Measurements from ENCODE around the gene ZRANB2. TPM values are rescaled to one million over a fixed set of nuclear protein-coding genes. Genes with fewer than 3 reads are reported as not detected.
A peak's percentile ranks its signal among the peaks of the same experiment; 100 is the strongest.

ZRANB2 gene
- total and polyA plus RNA-seq, 2 experiments from 2014 or later, result 29.3 to 76.7 TPM

- 0 to 1% methylated on average over 16 to 17 of the region's 17 CpGs for WGBS, 2 experiments (ENCODE audit: low coverage in 1 of 2, low lambda C conversion rate in 2 of 2, missing lambda C conversion rate in 2 of 2)
- TF ChIP-seq EZH2phosphoT487 (IDR thresholded peaks at IDR 0.05; ENCODE audit: insufficient read depth, low read depth), result no peak
- TF ChIP-seq EZH2 (IDR thresholded peaks at IDR 0.05; ENCODE audit: insufficient read depth, poor library complexity, severe bottlenecking), result no peak
- Histone ChIP-seq H3F3A (ENCODE audit: insufficient read depth) (0 out of 2 replicates have a peak, but pooled peaks cover 5% of the 10 kb centered on the region), H4K20me1 (ENCODE audit: insufficient read depth) (peaks cover 19% of the 10 kb centered on the region), H3K79me2 (ENCODE audit: insufficient read depth) (peaks cover 60% of the 10 kb centered on the region), H3K4me3 (peak overlapping the region; percentile 100), H3K9ac (peak overlapping the region; percentile 97), H3K4me2 (ENCODE audit: unreplicated experiment) (peak overlapping the region; percentile 99), H3K4me1 (ENCODE audit: insufficient read depth) (peaks cover 23% of the 10 kb centered on the region), H3K9me2 (ENCODE audit: insufficient read depth) (no peaks in the 10 kb centered on the region), H3K9me3 (ENCODE audit: low read depth) (no peaks in the 10 kb centered on the region), H3K27ac (peak overlapping the region; percentile 91), H3K36me3 (ENCODE audit: low read depth) (peaks cover 36% of the 10 kb centered on the region), H2AFZ (peak overlapping the region; percentile 88), H3K27me3 (replicated peaks; ENCODE audit: insufficient read depth) (no peaks in the 10 kb centered on the region)
- DNase-seq, result peak; percentile 64
- in situ Hi-C loops (cut with MboI), result no loop called here
These were observed 551 bp downstream of the ZRANB2 start for GRCh38 chr1:71080230-71080738.

- TF ChIP-seq EZH2phosphoT487 (IDR thresholded peaks at IDR 0.05; ENCODE audit: insufficient read depth, low read depth) (no peak), EZH2 (IDR thresholded peaks at IDR 0.05; ENCODE audit: insufficient read depth, poor library complexity, severe bottlenecking) (no peak)
- H3K4me3 ChIP-seq, result peak overlapping the region; percentile 19; the same call in 1 of the 2 replicates
- 0 out of 2 replicates have a peak overlapping the region, but pooled peaks have one; percentile 3 for H3K9ac ChIP-seq
- H3K27ac ChIP-seq, result peak overlapping the region; percentile 13
- peaks cover 18% of the 10 kb centered on the region for H4K20me1 ChIP-seq (ENCODE audit: insufficient read depth)
- in situ Hi-C loops (cut with MboI), result no loop called here
- peaks cover 92% of the 10 kb centered on the region for H3K36me3 ChIP-seq (ENCODE audit: low read depth)
- peak; percentile 41 for DNase-seq
- 0 out of 2 replicates have a peak, but pooled peaks cover 14% of the 10 kb centered on the region for H3F3A ChIP-seq (ENCODE audit: insufficient read depth)
- peaks cover 31% of the 10 kb centered on the region for H3K4me1 ChIP-seq (ENCODE audit: insufficient read depth)
- H2AFZ ChIP-seq, result no peak overlapping the region
- H3K9me3 ChIP-seq (ENCODE audit: low read depth), result no peaks in the 10 kb centered on the region
- 65 to 73% methylated on average over 1 of the region's 1 CpG for WGBS, 2 experiments (ENCODE audit: low coverage in 1 of 2, low lambda C conversion rate in 2 of 2, missing lambda C conversion rate in 2 of 2)
- no peaks in the 10 kb centered on the region for H3K27me3 ChIP-seq (replicated peaks; ENCODE audit: insufficient read depth)
- peaks cover 91% of the 10 kb centered on the region for H3K79me2 ChIP-seq (ENCODE audit: insufficient read depth)
- no peaks in the 10 kb centered on the region for H3K9me2 ChIP-seq (ENCODE audit: insufficient read depth)
- H3K4me2 ChIP-seq (ENCODE audit: unreplicated experiment), result peak overlapping the region; percentile 38
These were observed 6.2 kb downstream of the ZRANB2 start for GRCh38 chr1:71074681-71075080.

GRCh38 chr1:71072273-71072672 is 8.6 kb downstream of the ZRANB2 start:
- no peak overlapping the region for H2AFZ ChIP-seq
- no peak overlapping the region for H3K27ac ChIP-seq
- H4K20me1 ChIP-seq (ENCODE audit: insufficient read depth), result peaks cover 9% of the 10 kb centered on the region
- no peaks in the 10 kb centered on the region for H3K9me2 ChIP-seq (ENCODE audit: insufficient read depth)
- DNase-seq, result no peak
- peaks cover 71% of the 10 kb centered on the region for H3K79me2 ChIP-seq (ENCODE audit: insufficient read depth)
- no peaks in the 10 kb centered on the region for H3K27me3 ChIP-seq (replicated peaks; ENCODE audit: insufficient read depth)
- 0 out of 2 replicates have a peak, but pooled peaks cover 14% of the 10 kb centered on the region for H3F3A ChIP-seq (ENCODE audit: insufficient read depth)
- no peak for TF ChIP-seq EZH2phosphoT487 (IDR thresholded peaks at IDR 0.05; ENCODE audit: insufficient read depth, low read depth)
- no peak for TF ChIP-seq EZH2 (IDR thresholded peaks at IDR 0.05; ENCODE audit: insufficient read depth, poor library complexity, severe bottlenecking)
- in situ Hi-C loops (cut with MboI), result no loop called here
- no peaks in the 10 kb centered on the region for H3K9me3 ChIP-seq (ENCODE audit: low read depth)
- no peak overlapping the region for H3K9ac ChIP-seq
- H3K36me3 ChIP-seq (ENCODE audit: low read depth), result peaks cover 98% of the 10 kb centered on the region
- H3K4me1 ChIP-seq (ENCODE audit: insufficient read depth), result peaks cover 16% of the 10 kb centered on the region
- no peak overlapping the region for H3K4me3 ChIP-seq
- H3K4me2 ChIP-seq (ENCODE audit: unreplicated experiment), result no peak overlapping the region

- Histone ChIP-seq H3K4me2 (ENCODE audit: unreplicated experiment) (no peak overlapping the region), H4K20me1 (ENCODE audit: insufficient read depth) (peaks cover 9% of the 10 kb centered on the region), H3K4me1 (ENCODE audit: insufficient read depth) (peaks cover 16% of the 10 kb centered on the region), H3K9ac (no peak overlapping the region), H3K27ac (no peak overlapping the region), H3K79me2 (ENCODE audit: insufficient read depth) (peaks cover 65% of the 10 kb centered on the region), H3F3A (ENCODE audit: insufficient read depth) (0 out of 2 replicates have a peak, but pooled peaks cover 15% of the 10 kb centered on the region), H3K36me3 (ENCODE audit: low read depth) (peaks cover 98% of the 10 kb centered on the region), H3K9me2 (ENCODE audit: insufficient read depth) (no peaks in the 10 kb centered on the region), H3K9me3 (ENCODE audit: low read depth) (no peaks in the 10 kb centered on the region), H2AFZ (no peak overlapping the region), H3K4me3 (no peak overlapping the region), H3K27me3 (replicated peaks; ENCODE audit: insufficient read depth) (no peaks in the 10 kb centered on the region)
- no peak for TF ChIP-seq EZH2 (IDR thresholded peaks at IDR 0.05; ENCODE audit: insufficient read depth, poor library complexity, severe bottlenecking)
- no peak for TF ChIP-seq EZH2phosphoT487 (IDR thresholded peaks at IDR 0.05; ENCODE audit: insufficient read depth, low read depth)
- 90 to 93% methylated on average over 4 of the region's 4 CpGs for WGBS, 2 experiments (ENCODE audit: low coverage in 1 of 2, low lambda C conversion rate in 2 of 2, missing lambda C conversion rate in 2 of 2)
- in situ Hi-C loops (cut with MboI), result no loop called here
- DNase-seq, result no peak
These were observed 9.1 kb downstream of the ZRANB2 start for GRCh38 chr1:71071720-71072119.
